Colon (tissue), 2 donors: ENCODE measurements around the gene MFF.
A peak's percentile ranks its signal among the peaks of the same experiment; 100 is the strongest.

Experiments
- FAIRE-seq: peaks from 2 replicates; lab custom pipeline; 2012; peaks lifted over from hg19 to GRCh38; lab: Jason Lieb, UNC
- donor health status: control.
- donor health status: control.

Gene MFF

GRCh38 chr2:227324995-227325838 is at the start of gene MFF:
MFF (plus strand) TSS chr2:227325251; CDS start chr2:227330666, 5,415 bp downstream.
- peak; percentile 31 for FAIRE-seq

GRCh38 chr2:227280895-227281294 is 44.2 kb upstream of the MFF start:
- no peak for FAIRE-seq

GRCh38 chr2:227285741-227286236 is 39.3 kb upstream of the MFF start:
- no peak for FAIRE-seq

- no peak for FAIRE-seq
Observed at GRCh38 chr2:227287771-227288170, 37.3 kb upstream of the MFF start.

GRCh38 chr2:227292314-227292713 is 32.7 kb upstream of the MFF start:
- FAIRE-seq, result no peak

GRCh38 chr2:227293531-227293930 is 31.5 kb upstream of the MFF start:
- no peak for FAIRE-seq

- FAIRE-seq, result no peak
Observed at GRCh38 chr2:227295806-227296205, 29.2 kb upstream of the MFF start.

- no peak for FAIRE-seq
Observed at GRCh38 chr2:227296671-227297405, 28.2 kb upstream of the MFF start.

GRCh38 chr2:227301523-227301922 is 23.5 kb upstream of the MFF start:
- no peak for FAIRE-seq

GRCh38 chr2:227308784-227309183 is 16.3 kb upstream of the MFF start:
- FAIRE-seq, result no peak

- FAIRE-seq, result no peak
Observed at GRCh38 chr2:227310756-227311110, 14.3 kb upstream of the MFF start.

- FAIRE-seq, result no peak
Observed at GRCh38 chr2:227311861-227312506, 13.1 kb upstream of the MFF start.

- FAIRE-seq, result no peak
Observed at GRCh38 chr2:227312579-227312978, 12.5 kb upstream of the MFF start.

- FAIRE-seq, result no peak
Observed at GRCh38 chr2:227313310-227313709, 11.7 kb upstream of the MFF start.

- FAIRE-seq, result no peak
Observed at GRCh38 chr2:227317834-227318233, 7.2 kb upstream of the MFF start.

- FAIRE-seq, result no peak
Observed at GRCh38 chr2:227320305-227321094, 4.6 kb upstream of the MFF start.

- FAIRE-seq, result no peak
Observed at GRCh38 chr2:227322530-227323205, 2.4 kb upstream of the MFF start.

GRCh38 chr2:227323818-227324217 is 1.2 kb upstream of the MFF start:
- no peak for FAIRE-seq

GRCh38 chr2:227324642-227324994 is 433 bp upstream of the MFF start:
- no peak for FAIRE-seq

GRCh38 chr2:227325839-227326195 is 766 bp downstream of the MFF start:
- FAIRE-seq, result no peak

- no peak for FAIRE-seq
Observed at GRCh38 chr2:227326783-227327182, 1.7 kb downstream of the MFF start.

GRCh38 chr2:227335713-227336112 is 10.7 kb downstream of the MFF start:
- no peak for FAIRE-seq
